Measurements from ENCODE around the gene KCTD5. TPM values are rescaled to one million over a fixed set of nuclear protein-coding genes. Genes with fewer than 3 reads are reported as not detected.
A peak's percentile ranks its signal among the peaks of the same experiment; 100 is the strongest.
"Not testable (repeated sequence)": the region's sequence is repeated elsewhere in the genome, so short reads cannot be mapped to it uniquely, and the experiment has no call there.

The KCTD5 gene
- total RNA-seq, 1 experiment from 2014 or later: 42.1 TPM

DNA sequence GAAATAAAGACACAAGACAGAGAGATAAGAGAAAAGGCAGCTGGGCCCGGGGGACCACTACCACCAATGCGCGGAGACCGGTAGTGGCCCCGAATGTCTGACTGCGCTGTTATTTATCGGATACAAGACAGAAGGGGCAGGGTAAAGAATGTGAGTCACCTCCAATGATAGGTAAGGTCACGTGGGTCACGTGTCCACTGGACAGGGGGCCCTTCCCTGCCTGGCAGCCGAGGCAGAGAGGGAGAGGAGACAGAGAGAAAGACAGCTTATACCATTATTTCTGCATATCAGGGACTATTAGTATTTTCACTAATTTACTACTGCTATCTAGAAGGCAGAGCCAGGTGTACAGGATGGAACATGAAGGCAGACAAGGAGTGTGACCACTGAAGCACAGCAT, 12.7 kb upstream of the KCTD5 start:
- RAD21 ChIA-PET (ENCODE audit: low non-redundant PET in 1 of 2, low total read pairs in 2 of 2, uncharacterized antibody in 2 of 2, unreplicated experiment in 2 of 2); H3K4me3 ChIP-seq (replicated peaks in 1 of 2; ENCODE audit: low read depth in 1 of 2, low read length in 2 of 2); H3K27ac ChIP-seq (ENCODE audit: low read depth, low read length); POLR2A ChIA-PET; DNase-seq (ENCODE audit: low read depth, low spot score); H3K9me2 ChIP-seq (ENCODE audit: insufficient read depth); intact Hi-C loops (cut with micrococcal nuclease); H4K20me1 ChIP-seq (ENCODE audit: insufficient read depth); BruUV-seq (replicated peaks); H3K9ac ChIP-seq (ENCODE audit: low read length); H3K36me3 ChIP-seq (ENCODE audit: control insufficient read depth in 1 of 2, insufficient read depth in 2 of 2, low read length in 2 of 2); H3K9me3 ChIP-seq (ENCODE audit: control insufficient read depth in 1 of 2, insufficient read depth in 1 of 2, low read depth in 1 of 2, low read length in 2 of 2); H3K79me2 ChIP-seq (ENCODE audit: insufficient read depth, low read length); H2AFZ ChIP-seq (ENCODE audit: low read depth, low read length, poor library complexity, severe bottlenecking); ATAC-seq; H3K27me3 ChIP-seq (ENCODE audit: insufficient read depth, low read length): not testable (repeated sequence)
- Histone ChIP-seq H3K4me1 (ENCODE audit: control insufficient read depth in 1 of 2, insufficient read depth in 2 of 2, low read length in 2 of 2) (peaks cover 8 to 14% of the 10 kb centered on the region in 2 experiments; a peak in 3 of 4 replicates), H3K4me2 (ENCODE audit: low read length) (peak overlapping the region; percentile 17; the same call in 1 of the 2 replicates)
- CTCF ChIA-PET: interaction anchor here (0.6 kb wide), 1 partner anchor 20 kb away, joined by 3 read pairs; no protein-coding TSS in a partner anchor

DNA sequence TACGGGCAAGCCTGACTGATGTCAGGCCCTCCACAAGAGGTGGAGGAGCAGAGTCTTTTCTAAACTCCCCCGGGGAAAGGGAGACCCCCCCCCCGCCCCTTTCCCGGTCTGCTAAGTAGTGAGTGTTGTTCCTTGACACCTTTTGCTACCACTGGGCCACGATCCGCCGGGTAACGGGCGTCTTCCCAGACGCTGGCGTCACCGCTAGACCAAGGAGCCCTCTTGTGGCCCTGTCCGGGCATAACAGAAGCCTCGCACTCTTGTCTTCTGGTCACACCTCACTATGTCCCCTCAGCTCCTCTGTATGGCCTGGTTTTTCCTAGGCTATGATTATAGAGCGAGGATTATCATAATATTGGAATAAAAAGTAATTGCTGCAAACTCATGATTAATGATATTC, 12.3 kb upstream of the KCTD5 start:
- H3K9me3 ChIP-seq (ENCODE audit: control insufficient read depth in 1 of 2, insufficient read depth in 1 of 2, low read depth in 1 of 2, low read length in 2 of 2); H3K9ac ChIP-seq (ENCODE audit: low read length); intact Hi-C loops (cut with micrococcal nuclease): not testable (repeated sequence)

More for the DNA sequence above, 12.3 kb upstream of the KCTD5 start:
- Histone ChIP-seq H3K4me2 (ENCODE audit: low read length) (peak overlapping the region; percentile 17; the same call in 1 of the 2 replicates), H3K4me1 (ENCODE audit: control insufficient read depth in 1 of 2, insufficient read depth in 2 of 2, low read length in 2 of 2) (peaks cover 11 to 19% of the 10 kb centered on the region in 2 experiments; a peak in 3 of 4 replicates)
- H3K27ac ChIP-seq (ENCODE audit: low read depth, low read length); H3K79me2 ChIP-seq (ENCODE audit: insufficient read depth, low read length); H3K36me3 ChIP-seq (ENCODE audit: control insufficient read depth in 1 of 2, insufficient read depth in 2 of 2, low read length in 2 of 2); ATAC-seq; BruUV-seq (replicated peaks); DNase-seq (ENCODE audit: low read depth, low spot score); RAD21 ChIA-PET (ENCODE audit: low non-redundant PET in 1 of 2, low total read pairs in 2 of 2, uncharacterized antibody in 2 of 2, unreplicated experiment in 2 of 2); H3K27me3 ChIP-seq (ENCODE audit: insufficient read depth, low read length); H2AFZ ChIP-seq (ENCODE audit: low read depth, low read length, poor library complexity, severe bottlenecking); H4K20me1 ChIP-seq (ENCODE audit: insufficient read depth); H3K9me2 ChIP-seq (ENCODE audit: insufficient read depth); H3K4me3 ChIP-seq (replicated peaks in 1 of 2; ENCODE audit: low read depth in 1 of 2, low read length in 2 of 2); POLR2A ChIA-PET: not testable (repeated sequence)
- TF ChIP-seq RAD21 (IDR thresholded peaks at IDR 0.05; ENCODE audit: low read depth) (peak; percentile 57), CTCF (IDR thresholded peaks at IDR 0.05 in 2 of 3, conservative IDR thresholded peaks at IDR 0.05 in 1 of 3; ENCODE audit: borderline replicate concordance in 1 of 3, insufficient read depth in 1 of 3, low read depth in 2 of 3, low read length in 2 of 3) (peak; percentile 45 to 67 (median 58); a peak in 5 of 6 replicates)
- CTCF ChIA-PET: interaction anchor here (0.6 kb wide), 1 partner anchor 21 kb away, joined by 3 read pairs; no protein-coding TSS in a partner anchor
